ENCODE measurements around the gene RPL36A.
A peak's percentile ranks its signal among the peaks of the same experiment; 100 is the strongest.

The RPL36A gene

DNA sequence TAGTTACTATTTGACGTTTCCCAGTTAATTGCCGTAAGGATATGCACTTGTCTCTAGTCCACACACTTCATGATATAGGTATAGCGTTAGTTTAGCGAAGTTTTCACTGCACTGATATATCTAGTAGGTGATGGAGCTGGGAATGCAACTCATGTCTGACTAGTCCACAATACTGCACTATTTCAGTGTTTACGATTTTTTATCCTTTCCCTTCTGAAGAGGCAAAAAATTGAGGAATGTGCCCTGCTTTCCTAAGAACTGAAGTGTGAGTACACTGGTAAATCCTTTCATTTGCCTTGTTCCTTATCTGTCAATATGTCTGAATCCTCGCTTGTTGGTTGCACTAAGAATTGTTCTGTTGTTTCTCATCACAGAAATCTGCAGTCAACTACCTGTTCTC lies 1.0 kb downstream of the RPL36A start:
- DNase-seq (ENCODE audit: low read depth in 2 of 2, low spot score in 1 of 2), result no peak

DNA sequence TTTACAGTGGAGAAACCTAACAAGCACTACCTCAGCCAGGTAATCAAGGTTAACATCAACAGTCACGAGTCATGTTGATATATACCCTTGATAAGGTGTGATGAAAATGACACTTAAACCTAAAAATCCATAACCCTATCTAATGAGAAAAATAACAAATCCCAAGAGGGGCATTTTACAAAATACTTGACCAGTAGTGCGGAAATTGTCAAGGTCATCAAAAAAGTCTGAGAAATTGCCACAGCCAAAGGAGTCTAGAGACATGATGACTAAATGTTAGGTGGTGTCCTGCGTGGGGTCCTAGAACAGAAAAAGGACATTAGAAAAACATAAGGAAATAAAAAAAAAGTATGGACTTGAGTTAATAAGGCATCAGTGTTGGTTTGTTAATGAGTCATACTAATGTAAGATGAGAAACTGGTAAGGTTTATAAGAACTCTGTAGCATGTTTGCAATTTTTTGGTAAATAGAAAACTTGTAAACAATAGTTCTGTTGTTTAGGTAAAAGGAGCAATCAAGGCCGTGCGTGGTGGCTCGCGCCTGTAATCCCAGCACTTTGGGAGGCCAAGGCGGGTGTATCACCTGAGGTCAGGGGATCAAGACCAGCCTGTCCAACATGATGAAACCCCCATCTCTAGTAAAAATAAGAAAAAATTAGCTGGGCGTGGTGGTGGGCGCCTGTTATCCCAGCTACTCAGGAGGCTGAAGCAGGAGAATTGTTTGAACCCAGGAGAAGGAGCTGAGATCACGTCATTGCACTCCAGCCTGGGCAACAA lies 2.9 kb downstream of the RPL36A start:
- DNase-seq (ENCODE audit: low read depth in 2 of 2, low spot score in 1 of 2), result no peak

DNA sequence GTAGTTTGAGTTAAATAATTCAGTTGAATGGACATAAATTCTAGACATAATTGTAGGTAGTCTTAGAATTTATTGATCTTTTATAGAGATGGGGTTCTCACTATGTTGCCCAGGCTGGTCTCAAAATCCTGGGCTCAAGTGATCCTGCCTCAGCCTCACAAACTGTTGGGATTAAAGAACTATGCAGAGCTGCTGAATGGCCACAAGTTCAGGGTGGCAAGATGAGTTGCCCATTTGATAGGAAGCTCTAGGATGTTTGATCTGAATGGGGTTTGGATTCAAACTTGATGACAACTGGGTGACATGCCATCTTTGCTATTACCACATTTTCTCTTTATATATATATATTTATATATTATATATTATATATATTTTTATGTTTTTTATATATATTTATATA lies 3.6 kb downstream of the RPL36A start:
- DNase-seq (ENCODE audit: low read depth in 2 of 2, low spot score in 1 of 2), result no peak

DNA sequence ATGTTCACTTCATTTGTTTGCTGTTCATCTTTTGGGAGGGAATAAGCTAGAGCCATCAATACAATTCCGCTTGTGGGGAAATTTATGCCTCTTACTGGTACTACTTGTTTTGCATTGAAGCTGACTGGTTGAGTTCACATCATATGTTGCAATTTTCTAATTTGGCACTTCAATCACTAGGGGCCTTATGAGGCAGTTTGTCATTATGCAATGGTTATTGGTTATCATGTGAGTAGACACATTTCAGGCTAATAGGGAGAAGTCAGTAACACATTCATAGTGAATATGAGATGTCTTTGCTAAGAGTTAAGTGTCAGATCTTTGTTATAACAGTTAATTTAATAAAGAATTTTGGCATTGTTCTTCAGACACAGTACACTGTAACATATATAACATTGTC lies 5.0 kb downstream of the RPL36A start:
- no peak for DNase-seq (ENCODE audit: low read depth in 2 of 2, low spot score in 1 of 2)

DNA sequence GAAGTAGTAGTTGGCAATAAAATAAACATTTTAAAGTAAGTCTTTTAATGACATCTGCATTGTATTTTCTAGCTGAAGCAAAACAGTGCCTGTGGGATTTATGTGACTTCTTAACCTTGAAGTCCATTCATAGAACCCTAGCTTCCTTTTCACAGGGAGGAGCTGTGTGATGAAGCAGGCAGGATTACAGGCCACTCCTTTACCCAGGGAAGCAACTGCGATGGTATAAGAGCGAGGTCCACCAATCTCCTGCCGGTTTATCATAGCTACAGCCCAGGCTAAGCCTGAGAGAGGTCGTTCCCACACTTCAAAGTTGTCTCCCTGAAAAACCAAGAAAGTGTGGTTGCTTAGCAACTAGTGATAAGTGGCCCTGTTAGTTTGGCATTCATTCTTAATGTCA lies 7.0 kb downstream of the RPL36A start:
- no peak for DNase-seq (ENCODE audit: low read depth in 2 of 2, low spot score in 1 of 2)

DNA sequence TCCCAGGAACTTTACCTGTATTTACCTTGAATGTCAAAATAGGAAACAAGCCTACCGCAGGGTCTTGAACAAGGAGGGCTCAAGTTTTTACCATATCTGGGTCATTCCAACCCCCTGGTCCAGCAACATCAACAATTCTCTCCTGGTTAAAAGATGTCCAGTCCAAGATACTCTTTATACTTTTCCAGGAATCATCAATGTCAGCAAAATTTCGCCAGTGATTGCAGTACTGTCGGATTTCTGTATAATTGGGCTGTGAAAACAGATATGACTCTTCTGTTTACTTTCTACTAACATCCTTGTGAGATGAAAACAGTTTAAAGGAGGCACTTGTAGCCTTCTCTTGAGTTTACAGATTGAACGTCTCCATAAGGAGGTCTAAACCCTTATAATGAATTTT lies 7.9 kb downstream of the RPL36A start:
- DNase-seq (ENCODE audit: low read depth in 2 of 2, low spot score in 1 of 2), result no peak

DNA sequence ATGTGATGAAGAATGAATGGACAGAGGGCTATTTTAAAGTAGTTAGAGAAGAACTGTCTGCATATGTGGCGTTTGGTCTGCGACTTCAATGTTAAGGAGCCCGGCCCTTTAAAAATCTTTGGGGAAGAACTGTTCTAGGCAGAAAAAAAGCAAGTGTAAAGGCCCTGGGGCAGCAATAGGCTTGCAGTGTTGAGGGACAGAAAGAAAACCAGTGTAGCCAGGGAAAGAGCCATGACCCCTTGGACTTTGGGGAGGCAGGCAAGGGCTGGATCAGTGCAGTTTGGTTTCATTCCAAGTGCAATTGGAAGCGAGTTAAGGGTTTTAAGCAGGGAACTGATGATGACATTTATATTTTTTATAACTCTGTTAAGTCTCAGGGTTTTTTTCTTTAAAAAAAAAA lies 9.0 kb downstream of the RPL36A start:
- DNase-seq (ENCODE audit: low read depth in 2 of 2, low spot score in 1 of 2), result no peak

DNA sequence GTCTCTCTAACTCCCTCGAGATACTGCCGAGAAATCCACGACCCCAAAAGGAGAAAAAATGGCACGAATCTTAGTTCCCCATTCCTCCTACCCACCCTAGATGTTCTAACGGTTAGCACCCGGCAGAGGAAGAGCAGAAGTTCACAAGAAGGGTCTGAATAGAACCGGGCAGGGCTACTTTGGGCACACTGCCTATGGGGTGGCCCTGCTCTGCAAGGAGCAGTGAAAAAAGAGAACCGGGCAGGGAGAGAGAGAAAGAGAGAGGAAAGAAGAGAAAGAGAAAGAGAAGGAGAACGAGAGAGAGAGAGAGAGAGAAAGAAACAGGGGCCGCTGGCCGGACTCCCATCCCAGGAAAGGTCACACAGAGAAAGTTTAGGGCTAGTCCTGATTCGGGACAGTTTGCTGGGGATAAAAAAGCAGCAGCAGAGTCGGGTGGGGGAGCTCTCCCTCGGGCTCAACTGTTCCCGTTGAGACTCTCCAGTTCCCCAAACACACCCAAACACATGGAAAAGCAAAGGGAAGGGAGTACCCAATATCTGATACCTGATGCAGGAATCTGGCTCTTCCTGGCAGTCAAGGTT lies 16.4 kb downstream of the RPL36A start:
- DNase-seq (ENCODE audit: low read depth in 2 of 2, low spot score in 1 of 2), result no peak

DNA sequence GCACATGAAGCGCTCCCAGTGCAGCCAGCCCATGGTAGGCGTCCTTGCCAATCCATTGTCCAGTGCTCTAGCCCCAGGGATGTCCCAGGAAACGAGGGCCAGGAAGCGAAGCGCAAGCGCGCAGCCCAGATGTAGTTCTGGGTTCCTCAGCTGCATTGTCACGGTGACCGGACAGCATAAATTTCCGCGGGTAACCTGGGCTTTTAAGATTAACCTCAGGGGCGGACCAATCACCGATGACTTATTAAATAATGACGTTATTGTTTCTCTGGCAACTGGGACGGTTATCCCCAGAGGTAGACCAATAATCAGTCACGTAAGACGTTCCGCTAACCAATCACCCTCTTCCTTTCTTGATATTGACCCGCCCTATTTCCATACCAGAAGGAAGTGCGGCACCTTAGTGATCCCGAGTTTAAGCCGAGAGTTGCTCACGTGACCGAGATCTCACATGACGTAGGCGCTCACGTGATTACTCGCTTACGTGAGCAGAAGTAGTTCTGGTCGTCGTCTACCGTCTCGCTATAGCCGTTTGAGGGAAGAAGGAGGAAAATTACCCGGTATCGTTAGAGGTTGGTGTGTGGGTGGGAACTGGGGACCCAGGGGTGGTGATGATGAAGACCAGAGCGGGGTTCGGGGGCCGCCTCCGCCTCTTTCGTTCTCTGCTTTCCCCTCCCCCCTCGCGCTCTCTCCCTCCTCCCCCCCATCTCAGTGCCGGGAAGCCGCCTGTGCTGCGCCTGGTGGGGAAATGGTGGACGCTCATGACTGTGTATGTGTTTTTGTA lies 17.1 kb downstream of the RPL36A start, which contains the start of the genes GLA and HNRNPH2:
GLA (minus strand) TSS at position 178 of the 784 bp plus-strand sequence; CDS start at position 156, 22 bp downstream.
HNRNPH2 (plus strand) TSS at position 475 of the 784 bp plus-strand sequence. CDS start 3,767 bp downstream, outside the sequence.
- DNase-seq (ENCODE audit: low read depth in 2 of 2, low spot score in 1 of 2), result peak; percentile 69 to 74

DNA sequence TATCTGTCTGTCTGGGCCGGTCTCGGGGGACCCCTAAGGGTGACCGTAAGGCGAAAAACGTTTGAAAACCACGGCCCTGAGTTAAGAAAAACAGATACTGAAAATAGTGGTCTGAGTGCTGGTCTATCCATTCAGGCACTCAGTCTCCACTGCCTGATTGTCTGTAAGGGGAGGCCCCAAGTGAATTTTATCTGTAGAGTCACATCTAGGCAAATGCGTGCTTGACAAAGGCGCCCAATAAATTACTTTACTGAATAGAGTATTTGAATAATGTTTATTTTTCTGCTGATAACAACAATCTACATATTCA lies 17.7 kb downstream of the RPL36A start:
- DNase-seq (ENCODE audit: low read depth in 2 of 2, low spot score in 1 of 2), result no peak

DNA sequence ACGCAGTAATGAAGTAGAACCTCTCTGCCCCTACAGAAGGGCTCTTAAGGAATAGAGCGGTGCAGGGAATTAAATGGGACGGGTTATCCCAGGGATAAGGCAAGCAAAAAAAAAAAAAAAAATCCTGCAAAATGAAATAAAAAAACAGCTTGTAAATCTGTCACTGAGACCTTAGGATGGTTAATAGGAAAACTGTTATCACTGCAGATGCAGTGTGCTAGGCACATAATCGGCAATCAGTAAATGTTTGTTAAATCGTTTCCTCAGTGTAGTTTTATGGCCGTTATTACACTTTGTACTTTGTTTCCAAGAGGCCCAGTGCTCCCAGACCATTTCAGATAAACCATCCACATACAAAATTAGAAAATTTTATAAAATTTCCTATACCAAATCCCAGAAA lies 18.2 kb downstream of the RPL36A start:
- no peak for DNase-seq (ENCODE audit: low read depth in 2 of 2, low spot score in 1 of 2)

DNA sequence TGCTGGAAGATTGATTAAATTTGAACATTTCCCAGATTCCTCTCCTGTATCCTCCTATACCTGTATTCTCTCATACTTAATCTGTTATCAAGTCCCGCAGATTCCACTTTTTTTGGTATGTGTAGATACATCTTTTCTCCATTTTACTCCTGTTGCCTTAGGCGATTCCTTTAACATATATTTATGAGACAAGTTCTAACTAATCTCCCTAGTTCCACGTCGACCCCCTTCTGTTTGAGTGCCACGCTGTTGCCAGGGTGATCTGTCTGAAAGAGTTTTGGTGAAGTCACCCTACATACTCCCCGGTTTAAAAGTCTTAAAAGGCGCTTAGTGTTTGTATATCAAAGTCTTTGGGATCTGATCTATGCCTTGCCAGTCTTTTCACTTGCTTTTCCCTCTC lies 19.6 kb downstream of the RPL36A start:
- DNase-seq (ENCODE audit: low read depth in 2 of 2, low spot score in 1 of 2), result no peak

DNA sequence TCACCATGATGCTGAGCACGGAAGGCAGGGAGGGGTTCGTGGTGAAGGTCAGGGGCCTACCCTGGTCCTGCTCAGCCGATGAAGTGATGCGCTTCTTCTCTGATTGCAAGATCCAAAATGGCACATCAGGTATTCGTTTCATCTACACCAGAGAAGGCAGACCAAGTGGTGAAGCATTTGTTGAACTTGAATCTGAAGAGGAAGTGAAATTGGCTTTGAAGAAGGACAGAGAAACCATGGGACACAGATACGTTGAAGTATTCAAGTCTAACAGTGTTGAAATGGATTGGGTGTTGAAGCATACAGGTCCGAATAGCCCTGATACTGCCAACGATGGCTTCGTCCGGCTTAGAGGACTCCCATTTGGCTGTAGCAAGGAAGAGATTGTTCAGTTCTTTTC lies 21.2 kb downstream of the RPL36A start:
- DNase-seq (ENCODE audit: low read depth in 2 of 2, low spot score in 1 of 2), result no peak

DNA sequence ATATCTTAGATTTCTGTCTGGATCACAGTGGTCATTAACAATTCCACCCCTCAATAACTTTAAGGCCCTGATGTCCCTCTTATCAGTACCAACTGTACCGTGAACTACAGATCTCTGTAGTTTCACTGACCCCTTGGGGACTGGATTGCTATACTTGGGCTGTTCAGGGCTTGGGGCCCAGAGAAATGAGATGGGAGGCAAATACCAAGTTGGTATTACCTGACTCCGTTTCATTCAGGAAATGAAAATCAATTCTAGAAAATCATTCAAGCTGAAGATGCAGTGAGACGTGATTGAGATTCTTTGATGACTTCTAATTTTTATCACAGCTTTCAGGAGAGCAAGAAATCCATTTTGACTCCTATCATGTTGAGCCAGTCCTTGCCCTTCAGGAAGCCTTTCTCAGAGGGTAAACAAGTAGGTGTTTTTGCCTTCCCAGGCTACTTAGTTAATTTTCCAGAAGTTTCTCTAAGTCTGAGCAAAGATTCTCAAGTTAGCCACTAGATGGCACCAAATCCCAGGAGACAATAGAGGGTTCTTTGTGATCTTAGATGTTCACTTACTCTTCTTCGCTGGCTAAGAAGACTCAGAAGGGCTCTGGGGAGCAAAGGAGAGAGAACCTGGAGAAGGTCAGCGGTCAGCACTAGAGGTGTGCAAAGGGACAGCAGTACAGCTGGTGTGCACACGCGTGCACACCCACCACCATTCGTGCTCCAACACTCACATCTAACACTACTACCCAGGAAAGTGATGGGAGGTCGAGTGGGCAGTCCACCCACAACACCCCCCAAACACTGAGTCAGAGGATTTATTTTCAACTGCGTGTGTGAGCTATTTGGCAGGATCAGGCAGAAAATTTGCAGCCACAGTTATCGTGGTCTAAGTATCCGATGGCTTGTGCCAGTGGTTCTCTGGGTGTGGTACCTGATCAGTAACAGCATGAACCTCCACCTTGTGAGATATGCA lies 24.7 kb downstream of the RPL36A start:
- DNase-seq (ENCODE audit: low read depth in 2 of 2, low spot score in 1 of 2), result no peak

DNA sequence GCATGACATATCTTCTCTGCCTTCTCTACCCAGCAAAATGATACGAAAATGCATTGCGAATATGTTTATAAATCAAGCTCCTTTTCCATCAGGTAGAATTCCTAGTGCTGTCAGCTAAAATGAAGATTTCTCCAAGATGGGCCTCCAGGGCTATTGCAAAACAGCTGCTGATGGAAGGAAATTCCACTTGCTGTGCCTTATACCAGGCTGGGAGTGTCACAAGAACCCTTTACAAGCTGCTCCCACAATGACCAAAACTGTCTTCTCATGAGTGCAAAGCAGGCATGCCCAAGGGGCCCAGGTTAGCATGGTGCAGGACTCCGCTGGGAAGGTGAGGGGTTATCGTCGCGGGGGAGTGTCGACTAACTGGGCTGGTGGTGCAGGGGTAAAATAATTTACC lies 25.9 kb downstream of the RPL36A start:
- no peak for DNase-seq (ENCODE audit: low read depth in 2 of 2, low spot score in 1 of 2)

DNA sequence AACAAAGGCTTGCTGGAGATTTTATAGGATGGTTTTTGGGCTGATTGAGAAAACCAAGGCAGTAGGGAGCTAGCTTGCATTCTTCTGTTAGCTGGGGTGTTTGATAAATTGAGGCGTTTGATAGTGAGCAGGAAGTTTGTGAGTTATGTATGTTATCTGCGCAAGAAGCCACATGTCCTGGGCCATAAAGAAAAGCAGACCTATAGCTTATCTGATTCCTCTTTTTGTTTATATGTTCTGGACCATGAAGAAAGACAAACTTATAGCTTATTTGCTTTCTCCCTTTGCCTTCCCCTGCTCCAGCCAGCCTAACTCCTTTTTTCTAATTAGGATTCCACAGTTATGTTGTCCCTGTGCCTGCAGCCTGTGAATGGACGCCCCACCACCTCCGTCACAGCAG lies 26.4 kb downstream of the RPL36A start:
- no peak for DNase-seq (ENCODE audit: low read depth in 2 of 2, low spot score in 1 of 2)

DNA sequence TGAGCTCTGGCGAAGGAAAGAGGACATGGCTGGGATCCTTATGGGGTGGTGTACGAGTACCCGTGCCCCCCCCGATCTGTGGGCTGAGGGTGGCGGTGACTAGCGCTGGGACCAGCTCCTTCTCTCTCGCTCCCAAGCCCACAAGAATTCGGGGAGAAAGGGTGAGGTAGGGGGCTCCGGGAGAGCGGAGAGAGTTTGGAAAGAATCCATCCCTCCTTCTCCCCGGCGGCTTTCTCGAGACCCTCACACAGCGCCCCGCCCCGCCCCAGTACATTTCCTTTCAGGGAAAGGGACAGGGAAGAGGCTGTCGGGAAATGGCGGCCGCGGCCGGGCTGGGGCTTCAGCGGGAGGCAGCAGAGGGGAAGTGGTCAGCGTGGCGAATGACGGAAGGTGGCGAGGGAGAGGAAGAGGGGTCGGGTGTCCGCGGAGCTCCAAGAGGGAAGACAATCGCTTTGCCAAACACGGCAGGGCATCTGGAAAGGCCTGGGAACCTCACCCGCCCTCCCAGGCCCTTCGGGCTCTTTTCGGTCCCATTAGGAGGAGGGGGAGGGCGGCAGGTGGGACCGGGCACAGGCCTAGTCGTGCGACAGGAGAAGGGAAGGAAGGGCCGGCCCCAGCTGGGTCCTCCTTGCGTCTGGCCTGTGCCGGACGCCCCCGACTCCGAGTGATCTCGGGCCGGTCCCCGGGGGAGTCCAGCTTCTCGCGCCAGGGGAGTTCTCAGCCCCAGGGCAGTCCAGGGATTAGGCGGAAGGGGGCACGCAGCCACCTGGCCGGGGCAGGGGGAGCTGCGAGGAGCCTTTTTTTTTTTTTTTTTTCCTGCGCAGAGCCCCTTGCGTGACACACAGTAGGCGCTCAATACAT lies 27.4 kb downstream of the RPL36A start:
- no peak for DNase-seq (ENCODE audit: low read depth in 2 of 2, low spot score in 1 of 2)

DNA sequence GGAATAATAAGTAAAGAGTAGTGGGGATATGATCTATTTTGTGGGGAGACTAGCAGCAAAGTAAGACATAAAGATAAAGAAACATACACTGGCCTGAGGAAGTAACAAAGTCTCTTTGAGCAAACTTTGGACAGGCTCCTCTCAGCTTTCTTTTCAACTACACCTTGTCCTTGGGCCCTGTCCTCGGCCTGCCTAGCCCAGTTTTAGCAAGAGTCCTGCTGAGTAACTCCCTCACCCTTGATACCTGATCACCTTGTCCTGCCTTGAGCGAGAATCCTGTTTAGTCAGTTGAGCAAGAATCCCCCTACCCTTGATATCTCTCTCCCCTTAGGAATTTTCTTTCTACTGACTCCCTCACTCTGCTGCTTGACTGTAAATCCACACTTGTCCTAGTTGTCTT lies 28.7 kb downstream of the RPL36A start:
- no peak for DNase-seq (ENCODE audit: low read depth in 2 of 2, low spot score in 1 of 2)

DNA sequence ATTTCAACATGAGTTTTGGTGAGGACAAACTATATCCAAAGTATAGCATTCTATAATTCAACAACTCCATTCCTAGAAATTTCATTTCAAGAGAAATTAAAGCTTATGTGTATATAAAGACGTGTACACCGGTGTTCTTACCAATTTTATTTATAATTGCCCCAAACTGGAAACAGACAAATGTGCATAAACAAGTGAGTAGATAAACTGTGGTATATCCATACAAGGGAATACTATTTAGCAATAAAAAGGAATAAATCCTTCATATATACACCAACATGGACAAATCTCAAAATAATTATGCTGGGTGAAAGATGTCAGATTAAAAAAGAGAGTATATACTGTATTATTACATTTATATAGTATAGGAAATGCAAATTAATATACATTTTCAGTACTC lies 37.1 kb downstream of the RPL36A start:
- no peak for DNase-seq (ENCODE audit: low read depth in 2 of 2, low spot score in 1 of 2)

DNA sequence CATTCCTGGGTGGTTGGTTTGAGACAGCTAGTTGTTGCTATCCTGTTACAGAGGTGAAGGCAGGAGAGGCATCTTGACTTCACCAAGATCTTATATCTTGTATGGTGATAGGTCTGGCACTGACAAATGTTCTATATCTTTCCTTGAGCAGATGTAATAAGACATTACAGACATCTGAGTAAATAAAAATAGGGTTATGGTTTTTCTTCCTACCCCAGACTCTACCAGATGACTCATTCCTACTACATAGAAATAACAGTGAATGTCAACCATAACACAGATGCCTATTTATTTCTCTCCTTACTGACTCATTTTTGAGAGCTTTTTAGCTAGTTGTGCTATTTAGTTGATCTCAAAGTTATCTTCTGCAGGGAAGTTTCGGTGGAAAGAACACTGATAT lies 39.1 kb downstream of the RPL36A start:
- DNase-seq (ENCODE audit: low read depth in 2 of 2, low spot score in 1 of 2), result no peak
